IMR-90 (cell line): ENCODE data around the gene SLC25A28. TPM values are rescaled to one million over a fixed set of nuclear protein-coding genes. Genes with fewer than 3 reads are reported as not detected.
A peak's percentile ranks its signal among the peaks of the same experiment; 100 is the strongest.

ENCODE experiments used
- ATAC-seq: fragments of 200-7000 bp; cut with Tn5 transposase; 2 replicates; pipeline ENCODE4 v1.9.1; 2020; ENCODE audit warnings: low read depth, mild to moderate bottlenecking, moderate library complexity
- BruUV-seq: library from RNA; stranded (reverse); fragments of 400-500 nt; replicated peaks from 2 replicates; lab custom pipeline; 2021; lab: Mats Ljungman, UMichigan
- CTCF ChIA-PET: fragments of 300-600 bp; formaldehyde crosslinking; extraction: SDS; loops from one replicate; lab custom pipeline; 2021; ENCODE audit warnings: antibody characterized with exemption; lab: Yijun Ruan, JAX
- POLR2A ChIA-PET: fragments of 300-600 bp; sonication (Branson Sonifier 250); formaldehyde crosslinking; loops from one replicate; lab custom pipeline; 2022; ENCODE audit warnings: antibody characterized with exemption; ENCODE audit not compliant: unreplicated experiment; lab: Charles Lee
- DNase-seq: peaks from one replicate; pipeline ENCODE4 v3.0.0; 2013
- H2AFZ ChIP-seq: replicated peaks from 2 replicates; pipeline ENCODE3; 2013; ENCODE audit warnings: low read length, mild to moderate bottlenecking; ENCODE audit not compliant: poor library complexity
- H2AK5ac ChIP-seq: 2 replicates; pipeline ENCODE4 v1.6.1; 2013; ENCODE audit warnings: low read depth, low read length, inconsistent platforms
- H2AK9ac ChIP-seq: replicated peaks from 2 replicates; pipeline ENCODE3; 2013; ENCODE audit warnings: mild to moderate bottlenecking, low read depth, low read length, moderate library complexity; ENCODE audit not compliant: poor library complexity
- H2BK120ac ChIP-seq: 2 replicates; pipeline ENCODE4 v1.6.1; 2013; ENCODE audit warnings: low read depth, low read length, inconsistent platforms
- H2BK15ac ChIP-seq: 3 replicates; pipeline ENCODE4 v1.6.1; 2013; ENCODE audit warnings: low read depth, low read length, inconsistent platforms
- H2BK20ac ChIP-seq: 2 replicates; pipeline ENCODE4 v1.6.1; 2013; ENCODE audit warnings: low read depth, mild to moderate bottlenecking, inconsistent platforms, low read length, moderate library complexity
- H2BK5ac ChIP-seq: 2 replicates; pipeline ENCODE4 v1.6.1; 2013; ENCODE audit warnings: mild to moderate bottlenecking, low read depth, low read length, inconsistent platforms; ENCODE audit not compliant: poor library complexity, severe bottlenecking
- H3K14ac ChIP-seq: replicated peaks from 2 replicates; pipeline ENCODE4 v1.6.1; 2013; ENCODE audit warnings: low read depth, low read length, inconsistent platforms
- H3K18ac ChIP-seq: 2 replicates; pipeline ENCODE4 v1.6.1; 2013; ENCODE audit warnings: low read depth, low read length, control low read depth
- H3K23ac ChIP-seq: 2 replicates; pipeline ENCODE4 v1.6.1; 2013; ENCODE audit warnings: low read depth, low read length, inconsistent platforms
- H3K27ac ChIP-seq: 2 replicates; pipeline ENCODE4 v1.5.1; 2013; ENCODE audit warnings: mild to moderate bottlenecking, control low read depth, low read length; ENCODE audit not compliant: insufficient read depth
- H3K27me3 ChIP-seq: 2 replicates; pipeline ENCODE4 v1.6.1; 2013; ENCODE audit warnings: low read length; ENCODE audit not compliant: control insufficient read depth, insufficient read depth
- H3K36me3 ChIP-seq: 2 replicates; pipeline ENCODE4 v1.6.1; 2013; ENCODE audit warnings: low read length, mixed read lengths; ENCODE audit not compliant: control insufficient read depth, insufficient read depth
- H3K4ac ChIP-seq: 2 replicates; pipeline ENCODE4 v1.6.1; 2013; ENCODE audit warnings: low read depth, low read length, inconsistent platforms
- H3K4me1 ChIP-seq: 2 replicates; pipeline ENCODE4 v1.6.1; 2013; ENCODE audit warnings: low read length, mixed read lengths; ENCODE audit not compliant: control insufficient read depth, insufficient read depth
- H3K4me2 ChIP-seq: 2 replicates; pipeline ENCODE4 v1.6.1; 2013; ENCODE audit warnings: low read depth, mild to moderate bottlenecking, control low read depth, low read length, moderate library complexity
- H3K4me3 ChIP-seq: 2 replicates; pipeline ENCODE4 v1.5.1; 2013; ENCODE audit warnings: low read depth, mild to moderate bottlenecking, control low read depth, low read length, moderate library complexity; ENCODE audit not compliant: insufficient read depth
- H3K56ac ChIP-seq: 2 replicates; pipeline ENCODE4 v1.6.1; 2013; ENCODE audit warnings: low read length, inconsistent platforms; ENCODE audit not compliant: insufficient read depth; ENCODE audit errors: extremely low read depth
- H3K79me1 ChIP-seq, 2 experiments: 2 replicates each; pipeline ENCODE4 v1.6.1; 2013; ENCODE audit warnings: low read length in 2 of 2, inconsistent platforms in 1 of 2, low read depth in 1 of 2
- H3K9ac ChIP-seq: 2 replicates; pipeline ENCODE4 v1.6.1; 2013; ENCODE audit warnings: low read depth, low read length, control low read depth
- H3K9me1 ChIP-seq: 2 replicates; pipeline ENCODE4 v1.6.1; 2013; ENCODE audit warnings: low read length, inconsistent platforms; ENCODE audit not compliant: insufficient read depth
- H3K9me3 ChIP-seq: 2 replicates; pipeline ENCODE4 v1.6.1; 2013; ENCODE audit warnings: low read length; ENCODE audit not compliant: control insufficient read depth, insufficient read depth
- H4K20me1 ChIP-seq: 2 replicates; pipeline ENCODE4 v1.6.1; 2013; ENCODE audit warnings: low read length, inconsistent platforms; ENCODE audit not compliant: insufficient read depth
- H4K5ac ChIP-seq: 2 replicates; pipeline ENCODE4 v1.6.1; 2013; ENCODE audit warnings: mild to moderate bottlenecking, low read depth, low read length, control low read depth
- H4K8ac ChIP-seq, 2 experiments: 2 replicates each; pipeline ENCODE4 v1.6.1; 2013; ENCODE audit warnings: low read depth in 2 of 2, low read length in 2 of 2, control low read depth in 1 of 2, inconsistent platforms in 1 of 2
- H4K91ac ChIP-seq: 2 replicates; pipeline ENCODE4 v1.6.1; 2013; ENCODE audit warnings: low read depth, low read length, inconsistent platforms; ENCODE audit not compliant: insufficient read depth
- CEBPB ChIP-seq: IDR thresholded peaks from 2 replicates; pipeline ENCODE4 v1.6.1; 2012; ENCODE audit warnings: low read depth, low read length, improper control_type of control experiment
- CHD1 ChIP-seq: IDR thresholded peaks from 2 replicates; pipeline ENCODE4 v1.6.1; 2012; ENCODE audit warnings: low read depth, low read length, improper control_type of control experiment
- FOS ChIP-seq: fragments of 150-350 bp; IDR thresholded peaks from 2 replicates; pipeline ENCODE4 v1.6.1; 2016; ENCODE audit warnings: low read depth, low read length
- MXI1 ChIP-seq: IDR thresholded peaks from 2 replicates; pipeline ENCODE4 v1.6.1; 2012; ENCODE audit warnings: low read depth, mild to moderate bottlenecking, low read length, moderate library complexity, borderline replicate concordance
- NFE2L2 ChIP-seq: fragments of 150-350 bp; IDR thresholded peaks from 2 replicates; pipeline ENCODE4 v1.6.1; 2016; ENCODE audit warnings: low read depth, mild to moderate bottlenecking, low read length
- POLR2A ChIP-seq: IDR thresholded peaks from 2 replicates; pipeline ENCODE4 v1.6.1; 2012; ENCODE audit warnings: mild to moderate bottlenecking, low read depth, low read length
- RAD21 ChIP-seq: IDR thresholded peaks from 2 replicates; pipeline ENCODE4 v1.6.1; 2012; ENCODE audit warnings: low read length, improper control_type of control experiment
- RCOR1 ChIP-seq: IDR thresholded peaks from 2 replicates; pipeline ENCODE4 v1.6.1; 2012; ENCODE audit warnings: mild to moderate bottlenecking, low read length, improper control_type of control experiment; ENCODE audit not compliant: insufficient replicate concordance
- RFX5 ChIP-seq: IDR thresholded peaks from 2 replicates; pipeline ENCODE4 v1.8.0; 2012; ENCODE audit warnings: low read depth, mild to moderate bottlenecking, low read length, moderate library complexity
- SMC3 ChIP-seq: fragments of 150-350 bp; IDR thresholded peaks from 2 replicates; pipeline ENCODE4 v1.6.1; 2016; ENCODE audit warnings: low read depth, mild to moderate bottlenecking, antibody characterized with exemption, low read length, moderate library complexity
- USF2 ChIP-seq: fragments of 150-350 bp; IDR thresholded peaks from 2 replicates; pipeline ENCODE4 v1.6.1; 2017; ENCODE audit warnings: mild to moderate bottlenecking, antibody characterized with exemption, low read length, low read depth
- WGBS, 2 experiments: methylation state at CpG; one replicate each; pipeline versions ENCODE4 v1.1.5 to v1.1.7; 2013; ENCODE audit warnings: missing lambda C conversion rate in 2 of 2; ENCODE audit not compliant: insufficient read length in 1 of 2; ENCODE audit errors: extremely low coverage in 2 of 2; 5-methylcytosine and 5-hydroxymethylcytosine counted together
- dilution Hi-C: fragments of 300-500 bp; cut with HindIII; formaldehyde crosslinking; loops from one replicate; pipeline ENCODE4 v1.14.3; 2018; ENCODE audit warnings: low sequenced_read_pairs; ENCODE audit not compliant: unreplicated experiment
- in situ Hi-C: fragments of 300-500 bp; cut with MboI; formaldehyde crosslinking; loops from 3 replicates; pipeline ENCODE4 v1.14.3; 2019; ENCODE audit warnings: low sequenced_read_pairs, inconsistent platforms, mixed read lengths
- intact Hi-C: fragments of 100-400 bp; cut with micrococcal nuclease; formaldehyde crosslinking; loops from 2 replicates; pipeline ENCODE4 v1.10.0; 2022
- polyA plus RNA-seq, 3 experiments: library from polyadenylated mRNA; depleted of rRNA; stranded (reverse); fragments of >200 nt; gene quantifications; 2 replicates each; pipeline ENCODE4 v1.2.3, GENCODE V29; 2012; ENCODE audit warnings: low replicate concordance in 1 of 3
- total RNA-seq: library from RNA; depleted of rRNA; stranded (reverse); fragments of >200 nt; gene quantifications from 2 replicates; pipeline ENCODE4 v1.2.3, GENCODE V29; 2012
- TF ChIP-seq, protein P1 (sequence below): fragments of 150-350 bp; IDR thresholded peaks from 2 replicates; pipeline ENCODE4 v1.6.1; 2016; ENCODE audit warnings: low read depth, mild to moderate bottlenecking, low read length, moderate library complexity, borderline replicate concordance
- TF ChIP-seq, protein P2 (sequence below): conservative IDR thresholded peaks from 2 replicates; pipeline ENCODE4 v1.5.1; 2012; ENCODE audit warnings: mild to moderate bottlenecking, low read depth, low read length, improper control_type of control experiment

Gene SLC25A28
- total and polyA plus RNA-seq, 2 of the 4 experiments (the other 2 are of a cell fraction): 13.1 to 29.8 TPM

GRCh38 chr10:99621454-99622251 lies 1.4 kb upstream of the SLC25A28 start:
- peak overlapping the region; percentile 85 for H3K4ac ChIP-seq
- peak overlapping the region; percentile 84 for H2BK120ac ChIP-seq
- ChIA-PET CTCF (interaction anchor here (0.9 to 1.5 kb wide), 3 partner anchors 9 to 186 kb away, joined by 3 to 5 read pairs (median 4); no protein-coding TSS in a partner anchor), POLR2A (interaction anchor here (0.8 kb wide), 1 partner anchor 80 kb away, joined by 3 read pairs; no protein-coding TSS in a partner anchor)
- H2BK15ac ChIP-seq: peak overlapping the region; percentile 8; the same call in 1 of the 3 replicates
- intact Hi-C loops: loop anchor here (1.0 to 5.0 kb wide), 3 partner anchors 41 to 89 kb away; no protein-coding TSS in a partner anchor
- peak overlapping the region; percentile 93; the same call in 1 of the 2 replicates for H3K23ac ChIP-seq
- H4K20me1 ChIP-seq: peaks cover 7% of the 10 kb centered on the region; the same call in 1 of the 2 replicates
- H3K4me2 ChIP-seq: peak overlapping the region; percentile 91
- no peaks in the 10 kb centered on the region for H3K9me3 ChIP-seq
- H3K18ac ChIP-seq: peak overlapping the region; percentile 93
- H4K8ac ChIP-seq: peak overlapping the region; percentile 8 to 88
- H2AFZ ChIP-seq: peak overlapping the region; percentile 96
- DNase-seq (no peak), ATAC-seq (no peak; the same call in 1 of the 2 replicates)
- H2BK20ac ChIP-seq: peak overlapping the region; percentile 13; the same call in 1 of the 2 replicates
- H3K14ac ChIP-seq: peak overlapping the region; percentile 92
- H2AK9ac ChIP-seq: peak overlapping the region; percentile 74
- H3K27ac ChIP-seq: peak overlapping the region; percentile 95
- peak overlapping the region; percentile 96 for H4K5ac ChIP-seq
- BruUV-seq: TSS peak; percentile 93
- no peaks in the 10 kb centered on the region for H3K36me3 ChIP-seq
- 0% methylated on average over 13 of the region's 31 CpGs; no CpG with 5 or more reads in 1 of the 2 experiments for WGBS, 2 experiments
- no peaks in the 10 kb centered on the region for H3K27me3 ChIP-seq
- H3K79me1 ChIP-seq: peaks cover 18 to 24% of the 10 kb centered on the region in 2 experiments; a peak in 3 of 4 replicates
- peaks cover 5% of the 10 kb centered on the region; the same call in 1 of the 2 replicates for H3K9me1 ChIP-seq
- in situ Hi-C loops: no loop called here
- peak overlapping the region; percentile 91 for H2BK5ac ChIP-seq
- H2AK5ac ChIP-seq: peak overlapping the region; percentile 52; the same call in 1 of the 2 replicates
- H3K56ac ChIP-seq: peak overlapping the region; percentile 74
- H4K91ac ChIP-seq: peak overlapping the region; percentile 85
- H3K4me3 ChIP-seq: peak overlapping the region; percentile 56
- dilution Hi-C loops: no loop called here
- H3K9ac ChIP-seq: peak overlapping the region; percentile 69
- no peaks in the 10 kb centered on the region for H3K4me1 ChIP-seq
- TF ChIP-seq CHD1: no peak
- peak; percentile 13; the same call in 1 of the 2 replicates for TF ChIP-seq SMC3
- TF ChIP-seq, protein P1, sequence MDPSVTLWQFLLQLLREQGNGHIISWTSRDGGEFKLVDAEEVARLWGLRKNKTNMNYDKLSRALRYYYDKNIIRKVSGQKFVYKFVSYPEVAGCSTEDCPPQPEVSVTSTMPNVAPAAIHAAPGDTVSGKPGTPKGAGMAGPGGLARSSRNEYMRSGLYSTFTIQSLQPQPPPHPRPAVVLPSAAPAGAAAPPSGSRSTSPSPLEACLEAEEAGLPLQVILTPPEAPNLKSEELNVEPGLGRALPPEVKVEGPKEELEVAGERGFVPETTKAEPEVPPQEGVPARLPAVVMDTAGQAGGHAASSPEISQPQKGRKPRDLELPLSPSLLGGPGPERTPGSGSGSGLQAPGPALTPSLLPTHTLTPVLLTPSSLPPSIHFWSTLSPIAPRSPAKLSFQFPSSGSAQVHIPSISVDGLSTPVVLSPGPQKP: no peak
- TF ChIP-seq USF2: no peak
- no peak for TF ChIP-seq FOS
- TF ChIP-seq MXI1: no peak; the same call in 1 of the 2 replicates
- TF ChIP-seq RFX5: no peak
- no peak for TF ChIP-seq RCOR1
- TF ChIP-seq CEBPB: peak; percentile 48; the same call in 1 of the 2 replicates
- TF ChIP-seq, protein P2, sequence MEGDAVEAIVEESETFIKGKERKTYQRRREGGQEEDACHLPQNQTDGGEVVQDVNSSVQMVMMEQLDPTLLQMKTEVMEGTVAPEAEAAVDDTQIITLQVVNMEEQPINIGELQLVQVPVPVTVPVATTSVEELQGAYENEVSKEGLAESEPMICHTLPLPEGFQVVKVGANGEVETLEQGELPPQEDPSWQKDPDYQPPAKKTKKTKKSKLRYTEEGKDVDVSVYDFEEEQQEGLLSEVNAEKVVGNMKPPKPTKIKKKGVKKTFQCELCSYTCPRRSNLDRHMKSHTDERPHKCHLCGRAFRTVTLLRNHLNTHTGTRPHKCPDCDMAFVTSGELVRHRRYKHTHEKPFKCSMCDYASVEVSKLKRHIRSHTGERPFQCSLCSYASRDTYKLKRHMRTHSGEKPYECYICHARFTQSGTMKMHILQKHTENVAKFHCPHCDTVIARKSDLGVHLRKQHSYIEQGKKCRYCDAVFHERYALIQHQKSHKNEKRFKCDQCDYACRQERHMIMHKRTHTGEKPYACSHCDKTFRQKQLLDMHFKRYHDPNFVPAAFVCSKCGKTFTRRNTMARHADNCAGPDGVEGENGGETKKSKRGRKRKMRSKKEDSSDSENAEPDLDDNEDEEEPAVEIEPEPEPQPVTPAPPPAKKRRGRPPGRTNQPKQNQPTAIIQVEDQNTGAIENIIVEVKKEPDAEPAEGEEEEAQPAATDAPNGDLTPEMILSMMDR: no peak
- TF ChIP-seq NFE2L2: no peak
- no peak for TF ChIP-seq POLR2A
- no peak for TF ChIP-seq RAD21
